H1 (cell line): ENCODE measurements around the gene TSC2. TPM values are rescaled to one million over a fixed set of nuclear protein-coding genes. Genes with fewer than 3 reads are reported as not detected.

Experiments used
- CTCF ChIA-PET: fragments of 300-600 bp; sonication (Branson Sonifier 250); formaldehyde crosslinking; loops from one replicate; lab custom pipeline; 2021; ENCODE audit not compliant: partially characterized antibody; lab: Charles Lee
- POLR2A ChIA-PET: fragments of 300-600 bp; sonication (Branson Sonifier 250); formaldehyde crosslinking; loops from one replicate; lab custom pipeline; 2021; ENCODE audit warnings: inconsistent platforms; ENCODE audit not compliant: partially characterized antibody; lab: Charles Lee
- DNase-seq, 2 experiments: peaks; one replicate each; pipeline versions ENCODE4 v3.0.0 to v3.0.0-alpha.2; 2010 to 2022; ENCODE audit warnings: low spot score in 2 of 2, low read depth in 1 of 2, mixed read lengths in 1 of 2
- FAIRE-seq: peaks from 2 replicates; lab custom pipeline; 2011; peaks lifted over from hg19 to GRCh38; lab: Jason Lieb, UNC
- H2AFZ ChIP-seq: 2 replicates; pipeline ENCODE4 v1.8.1; 2012; ENCODE audit warnings: low read length, inconsistent platforms
- H2AK5ac ChIP-seq: 2 replicates; pipeline ENCODE4 v1.6.1; 2013; ENCODE audit warnings: low read depth, low read length
- H2BK120ac ChIP-seq: replicated peaks from 2 replicates; pipeline ENCODE3; 2013; ENCODE audit warnings: low read depth, low read length, inconsistent platforms
- H2BK12ac ChIP-seq: 2 replicates; pipeline ENCODE4 v1.6.1; 2013; ENCODE audit warnings: low read depth, low read length
- H2BK15ac ChIP-seq: 2 replicates; pipeline ENCODE4 v1.6.1; 2013; ENCODE audit warnings: low read length
- H2BK20ac ChIP-seq: 2 replicates; pipeline ENCODE4 v1.6.1; 2013; ENCODE audit warnings: low read length
- H2BK5ac ChIP-seq: 2 replicates; pipeline ENCODE4 v1.6.1; 2013; ENCODE audit warnings: low read depth, low read length
- H3K14ac ChIP-seq: 2 replicates; pipeline ENCODE4 v1.6.1; 2013; ENCODE audit warnings: inconsistent platforms; ENCODE audit not compliant: insufficient read length
- H3K18ac ChIP-seq: 2 replicates; pipeline ENCODE4 v1.6.1; 2013; ENCODE audit warnings: low read length; ENCODE audit errors: extremely low read depth
- H3K23ac ChIP-seq: 2 replicates; pipeline ENCODE4 v1.6.1; 2013; ENCODE audit warnings: inconsistent platforms; ENCODE audit not compliant: insufficient read length
- H3K23me2 ChIP-seq: 2 replicates; pipeline ENCODE4 v1.6.1; 2013; ENCODE audit warnings: low read depth, low read length
- H3K27ac ChIP-seq: 2 replicates; pipeline ENCODE4 v1.6.1; 2011; ENCODE audit warnings: low read depth, low read length, inconsistent platforms
- H3K27me3 ChIP-seq, 4 experiments: replicated peaks in 1 of 4; 1 replicate in 1 of 4; 2 replicates in 3 of 4; pipeline versions ENCODE4 v1.6.1 to v1.8.1; 2011 to 2013; ENCODE audit warnings: low read length in 3 of 4, mild to moderate bottlenecking in 3 of 4, inconsistent platforms in 2 of 4, mixed read lengths in 2 of 4, moderate library complexity in 1 of 4; ENCODE audit not compliant: control insufficient read depth in 3 of 4, insufficient read depth in 3 of 4; ENCODE audit errors: extremely low read depth in 1 of 4
- H3K36me3 ChIP-seq, 4 experiments: 2 replicates each; pipeline versions ENCODE4 v1.6.1 to v1.8.1; 2011 to 2013; ENCODE audit warnings: mild to moderate bottlenecking in 4 of 4, low read length in 3 of 4, moderate library complexity in 2 of 4, control low read depth in 1 of 4, inconsistent platforms in 1 of 4; ENCODE audit not compliant: insufficient read depth in 4 of 4, control insufficient read depth in 2 of 4
- H3K4ac ChIP-seq: replicated peaks from 2 replicates; pipeline ENCODE3; 2013; ENCODE audit warnings: low read length, low read depth, mixed read lengths, inconsistent platforms; ENCODE audit not compliant: insufficient read length
- H3K4me1 ChIP-seq, 4 experiments: replicated peaks in 1 of 4; 1 replicate in 1 of 4; 2 replicates in 3 of 4; pipeline versions ENCODE4 v1.6.1 to v1.8.1; 2011 to 2013; ENCODE audit warnings: low read length in 3 of 4, inconsistent platforms in 2 of 4, mixed read lengths in 1 of 4; ENCODE audit not compliant: insufficient read depth in 4 of 4, control insufficient read depth in 3 of 4
- H3K4me2 ChIP-seq, 2 experiments: 2 replicates each; pipeline versions ENCODE4 v1.6.1 to v1.8.1; 2011 to 2013; ENCODE audit warnings: low read depth in 2 of 2, low read length in 2 of 2, control low read depth in 1 of 2, inconsistent platforms in 1 of 2, mild to moderate bottlenecking in 1 of 2; ENCODE audit not compliant: insufficient read depth in 1 of 2
- H3K4me3 ChIP-seq, 4 experiments: fragments of 200-600, 300-600 bp in 1 of 4; sonication (generic), shearing (Covaris generic), sonication (Bioruptor Twin) in 1 of 4; 2 replicates each; pipeline versions ENCODE4 v1.5.1 to v1.8.1; 2011 to 2016; ENCODE audit warnings: low read length in 4 of 4, low read depth in 3 of 4, control low read depth in 2 of 4, inconsistent platforms in 2 of 4, mild to moderate bottlenecking in 2 of 4, mixed read lengths in 1 of 4, moderate library complexity in 1 of 4; ENCODE audit not compliant: insufficient read depth in 2 of 4; ENCODE audit errors: extremely low read depth in 1 of 4
- H3K56ac ChIP-seq: replicated peaks from 2 replicates; pipeline ENCODE3; 2013; ENCODE audit warnings: low read depth, mild to moderate bottlenecking, mixed read lengths, low read length, inconsistent platforms; ENCODE audit not compliant: insufficient read length
- H3K79me1 ChIP-seq: 2 replicates; pipeline ENCODE4 v1.6.1; 2013; ENCODE audit warnings: low read depth, low read length, control low read depth
- H3K79me2 ChIP-seq, 2 experiments: 2 replicates each; pipeline versions ENCODE4 v1.6.1 to v1.8.1; 2012 to 2013; ENCODE audit warnings: low read length in 2 of 2, mild to moderate bottlenecking in 2 of 2, inconsistent platforms in 1 of 2; ENCODE audit not compliant: insufficient read depth in 2 of 2, control insufficient read depth in 1 of 2
- H3K9ac ChIP-seq, 4 experiments: replicated peaks in 1 of 4; 1 replicate in 1 of 4; 2 replicates in 3 of 4; pipeline versions ENCODE4 v1.6.1 to v1.8.1; 2011 to 2013; ENCODE audit warnings: low read depth in 3 of 4, low read length in 3 of 4, control low read depth in 2 of 4, mild to moderate bottlenecking in 2 of 4, moderate library complexity in 2 of 4, inconsistent platforms in 1 of 4; ENCODE audit errors: extremely low read depth in 1 of 4
- H3K9me3 ChIP-seq, 2 experiments: 2 replicates each; pipeline versions ENCODE4 v1.6.1 to v1.8.1; 2012 to 2013; ENCODE audit warnings: mild to moderate bottlenecking in 2 of 2, moderate library complexity in 2 of 2, control low read depth in 1 of 2, inconsistent platforms in 1 of 2, low read depth in 1 of 2, low read length in 1 of 2, mixed read lengths in 1 of 2; ENCODE audit not compliant: insufficient read depth in 2 of 2
- H4K20me1 ChIP-seq, 2 experiments: replicated peaks in 1 of 2; 2 replicates each; pipeline versions ENCODE3 to v1.8.1; 2011 to 2013; ENCODE audit warnings: inconsistent platforms in 2 of 2, low read length in 2 of 2, mild to moderate bottlenecking in 1 of 2; ENCODE audit not compliant: insufficient read depth in 2 of 2, control insufficient read depth in 1 of 2
- H4K5ac ChIP-seq: 2 replicates; pipeline ENCODE4 v1.6.1; 2013; ENCODE audit warnings: low read length, low read depth, mixed read lengths, inconsistent platforms; ENCODE audit not compliant: insufficient read length
- H4K8ac ChIP-seq: 2 replicates; pipeline ENCODE4 v1.8.0; 2013; ENCODE audit warnings: mild to moderate bottlenecking, moderate library complexity, low read length, inconsistent platforms; ENCODE audit not compliant: insufficient read depth; ENCODE audit errors: extremely low read depth
- H4K91ac ChIP-seq: replicated peaks from 2 replicates; pipeline ENCODE3; 2013; ENCODE audit warnings: low read length, mixed read lengths, inconsistent platforms; ENCODE audit not compliant: insufficient read length
- CREB1 ChIP-seq: IDR thresholded peaks from 2 replicates; pipeline ENCODE4 v1.6.1; 2012; ENCODE audit warnings: inconsistent platforms
- CTBP2 ChIP-seq: IDR thresholded peaks from 2 replicates; pipeline ENCODE4 v1.7.0; 2011; ENCODE audit warnings: borderline replicate concordance, mild to moderate bottlenecking, moderate library complexity, mixed read lengths, low read length; ENCODE audit not compliant: insufficient read depth, insufficient read length
- FOSL1 ChIP-seq: IDR thresholded peaks from 2 replicates; pipeline ENCODE4 v1.6.1; 2011; ENCODE audit warnings: mild to moderate bottlenecking, low read depth, low read length, moderate library complexity; ENCODE audit not compliant: insufficient read depth
- MAFK ChIP-seq: IDR thresholded peaks from 2 replicates; pipeline ENCODE4 v1.6.1; 2012; ENCODE audit warnings: low read depth, mild to moderate bottlenecking, improper control_type of control experiment, low read length
- SIX5 ChIP-seq: IDR thresholded peaks from 2 replicates; pipeline ENCODE4 v1.6.1; 2011; ENCODE audit warnings: mild to moderate bottlenecking, low read depth, low read length
- SP4 ChIP-seq: IDR thresholded peaks from 2 replicates; pipeline ENCODE4 v1.6.1; 2012; ENCODE audit warnings: low read length, inconsistent platforms
- TBP ChIP-seq: IDR thresholded peaks from 2 replicates; pipeline ENCODE4 v1.6.1; 2011; ENCODE audit warnings: low read depth, low read length, improper control_type of control experiment
- WGBS, 2 experiments: shearing (Covaris generic) in 1 of 2; methylation state at CpG; one replicate each; pipeline versions ENCODE4 v1.1.6 to v1.1.7; 2013 to 2015; ENCODE audit warnings: low lambda C conversion rate in 2 of 2, mixed read lengths in 2 of 2, inconsistent platforms in 1 of 2, low coverage in 1 of 2, missing lambda C conversion rate in 1 of 2; ENCODE audit not compliant: insufficient replicate concordance in 2 of 2, insufficient coverage in 1 of 2, insufficient read length in 1 of 2; ENCODE audit errors: extremely low coverage in 1 of 2, missing lambda C conversion rate in 1 of 2; 5-methylcytosine and 5-hydroxymethylcytosine counted together
- polyA plus RNA-seq, 7 experiments: library from polyadenylated mRNA; depleted of rRNA in 3 of 7; stranded (reverse) in 5 of 7; unstranded in 2 of 7; fragments of >200 nt in 5 of 7; fragments of 200-250 nt in 2 of 7; gene quantifications; 1 replicate in 5 of 7; 2 replicates in 1 of 7; 4 replicates in 1 of 7; pipeline versions ENCODE4 v1.2.1 to v1.2.3, GENCODE V29; 2011 to 2013; ENCODE audit warnings: missing spikeins in 2 of 7, mixed read lengths in 2 of 7
- total RNA-seq: library from RNA; stranded (reverse); fragmentation: NEBNext Ultra II Directional; extraction: Animal tissue kit (Norgen Biotek cat#: 25700); gene quantifications from 2 replicates; pipeline ENCODE4 v1.2.1, GENCODE V29; 2021

TSC2 gene
- total and polyA plus RNA-seq, 2 of the 8 experiments (the other 6 are each of a cell fraction or from before 2014, with no cell fraction given) = 65.9 to 96.6 TPM

DNA sequence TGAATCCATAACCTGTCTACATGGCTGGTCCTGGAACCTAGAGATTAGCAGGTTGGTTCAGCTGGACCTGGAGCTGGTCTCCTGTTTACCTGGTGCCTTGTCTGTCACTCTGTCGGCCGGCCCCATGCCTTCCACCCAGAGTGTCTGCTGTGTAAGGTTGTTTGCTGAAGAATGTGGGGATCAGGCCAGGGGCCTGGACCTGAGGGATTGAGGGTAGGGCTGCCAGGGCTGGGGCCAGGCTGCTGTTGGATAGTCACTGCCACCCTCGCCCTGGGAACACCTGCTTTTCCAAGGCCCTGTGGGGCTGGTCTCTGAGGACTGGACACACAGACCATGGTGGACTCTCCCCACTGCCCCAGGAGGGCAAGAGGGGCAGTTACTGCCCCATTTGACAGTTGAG is 19.6 kb upstream of the TSC2 start:
- H4K91ac ChIP-seq = no peak overlapping the region
- H3K79me2 ChIP-seq = no peaks in the 10 kb centered on the region
- peak overlapping the region in 1 of 2 experiments; percentile 61; a peak in 1 of 4 replicates for H3K4me2 ChIP-seq
- H2AK5ac ChIP-seq = no peak overlapping the region
- H3K36me3 ChIP-seq = no peaks in the 10 kb centered on the region
- no peak overlapping the region for H2BK12ac ChIP-seq
- 91% methylated on average over 3 of the region's 3 CpGs; no CpG with 5 or more reads in 1 of the 2 experiments for WGBS, 2 experiments
- H3K4me3 ChIP-seq = no peak overlapping the region
- H3K4ac ChIP-seq = peak overlapping the region; percentile 22
- no peak overlapping the region for H3K14ac ChIP-seq
- H2BK15ac ChIP-seq = no peak overlapping the region
- peak overlapping the region; percentile 57 for H4K8ac ChIP-seq
- POLR2A ChIA-PET = interaction anchor here (0.9 to 1.3 kb wide), 7 partner anchors 14 to 144 kb away, joined by 3 to 7 read pairs (median 3); partner anchors contain the start of gene RPS2
- FAIRE-seq (no peak), DNase-seq (no peak)
- no peak overlapping the region for H4K5ac ChIP-seq
- peaks cover 0 to 12% (median 9%) of the 10 kb centered on the region in 4 experiments; a peak in 5 of 7 replicates for H3K4me1 ChIP-seq
- peaks cover 7% of the 10 kb centered on the region; the same call in 1 of the 2 replicates for H3K23me2 ChIP-seq
- H3K9ac ChIP-seq = no peak overlapping the region
- no peak overlapping the region for H3K18ac ChIP-seq
- no peak overlapping the region for H3K27ac ChIP-seq
- no peak overlapping the region for H2BK5ac ChIP-seq
- no peak overlapping the region for H3K23ac ChIP-seq
- peaks cover 0 to 27% (median 21%) of the 10 kb centered on the region in 4 experiments; a peak in 5 of 7 replicates for H3K27me3 ChIP-seq
- no peak overlapping the region for H2BK120ac ChIP-seq
- CTCF ChIA-PET = interaction anchor here (0.8 to 2.1 kb wide), 11 partner anchors 11 to 113 kb away, joined by 3 to 7 read pairs (median 4); no protein-coding TSS in a partner anchor
- no peaks in the 10 kb centered on the region for H3K79me1 ChIP-seq
- no peaks in the 10 kb centered on the region for H3K9me3 ChIP-seq
- peaks cover 0 to 9% of the 10 kb centered on the region in 2 experiments for H4K20me1 ChIP-seq
- no peak overlapping the region for H2BK20ac ChIP-seq
- no peak overlapping the region for H2AFZ ChIP-seq
- no peak overlapping the region for H3K56ac ChIP-seq
- no peak for TF ChIP-seq CTBP2
- no peak for TF ChIP-seq CREB1
- TF ChIP-seq TBP = no peak
- no peak for TF ChIP-seq SP4
- TF ChIP-seq MAFK = no peak
- no peak for TF ChIP-seq SIX5
- TF ChIP-seq FOSL1 = no peak
